Measurements from ENCODE around the gene DNMBP.
A peak's percentile ranks its signal among the peaks of the same experiment; 100 is the strongest.

DNMBP gene

DNA sequence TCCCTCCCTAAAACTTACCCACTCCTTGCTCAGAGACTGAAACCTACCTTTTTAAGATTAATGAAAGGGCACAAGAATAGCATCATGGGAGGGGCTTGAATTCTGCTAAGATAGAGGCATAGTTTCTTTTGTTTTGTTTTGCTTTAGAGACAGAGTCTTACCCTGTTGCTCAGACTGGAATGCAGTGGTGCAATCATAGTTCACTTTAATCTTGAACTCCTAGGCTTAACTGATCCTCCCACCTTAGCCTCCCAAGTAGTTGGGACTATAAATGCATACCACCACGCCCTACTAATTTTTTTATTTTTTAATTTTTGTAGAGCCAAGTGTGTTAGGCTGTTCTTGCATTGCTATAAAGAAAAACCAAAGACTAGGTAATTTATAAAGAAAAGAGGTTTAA is 17.7 kb upstream of the DNMBP start:
- H3K4ac ChIP-seq (ENCODE audit: low read depth in 1 of 2, low read length in 2 of 2): no peak overlapping the region
- H2AFZ ChIP-seq (ENCODE audit: low read depth, low read length): no peak overlapping the region
- H2BK120ac ChIP-seq (ENCODE audit: low read depth, low read length): no peak overlapping the region
- H3K27me3 ChIP-seq (ENCODE audit: control insufficient read depth in 1 of 2, insufficient read depth in 1 of 2, low read length in 2 of 2): no peaks in the 10 kb centered on the region
- H4K8ac ChIP-seq (ENCODE audit: low read length): no peak overlapping the region
- H3K36me3 ChIP-seq (ENCODE audit: control insufficient read depth in 1 of 2, insufficient read depth in 2 of 2, low read depth in 1 of 2, low read length in 2 of 2): no peaks in the 10 kb centered on the region
- peaks cover 4% of the 10 kb centered on the region for H3K4me1 ChIP-seq (ENCODE audit: control insufficient read depth, insufficient read depth, low read depth, low read length)
- H3K14ac ChIP-seq (ENCODE audit: low read length in 2 of 2): no peak overlapping the region
- no peak overlapping the region for H2AK5ac ChIP-seq (ENCODE audit: low read length, severe bottlenecking)
- H2BK15ac ChIP-seq (ENCODE audit: low read depth, poor library complexity, severe bottlenecking): no peak overlapping the region
- no CpG with 5 or more reads among the region's 1 CpG for WGBS
- no peak for DNase-seq
- H2BK12ac ChIP-seq (ENCODE audit: low read length in 2 of 2): no peak overlapping the region
- no peak overlapping the region for H3K9ac ChIP-seq (ENCODE audit: low read length)
- peaks cover 11% of the 10 kb centered on the region for H3K9me3 ChIP-seq (ENCODE audit: control insufficient read depth, low read length)
- no peak overlapping the region for H3K4me2 ChIP-seq (ENCODE audit: low read length, poor library complexity, severe bottlenecking)
- no peak overlapping the region for H3K23ac ChIP-seq (ENCODE audit: low read length in 2 of 2)
- no peak overlapping the region for H3K4me3 ChIP-seq (ENCODE audit: insufficient read depth in 1 of 2, low read depth in 1 of 2, low read length in 2 of 2)
- no peak overlapping the region for H3K27ac ChIP-seq (ENCODE audit: low read length, poor library complexity, severe bottlenecking)
- H3K79me1 ChIP-seq (replicated peaks; ENCODE audit: low read length, poor library complexity, severe bottlenecking): no peaks in the 10 kb centered on the region
- no peak overlapping the region for H2BK5ac ChIP-seq (ENCODE audit: low read depth, low read length, poor library complexity, severe bottlenecking)
- H3K18ac ChIP-seq (ENCODE audit: low read depth in 1 of 2, low read length in 2 of 2): no peak overlapping the region
- H4K91ac ChIP-seq (ENCODE audit: low read length): no peak overlapping the region

DNA sequence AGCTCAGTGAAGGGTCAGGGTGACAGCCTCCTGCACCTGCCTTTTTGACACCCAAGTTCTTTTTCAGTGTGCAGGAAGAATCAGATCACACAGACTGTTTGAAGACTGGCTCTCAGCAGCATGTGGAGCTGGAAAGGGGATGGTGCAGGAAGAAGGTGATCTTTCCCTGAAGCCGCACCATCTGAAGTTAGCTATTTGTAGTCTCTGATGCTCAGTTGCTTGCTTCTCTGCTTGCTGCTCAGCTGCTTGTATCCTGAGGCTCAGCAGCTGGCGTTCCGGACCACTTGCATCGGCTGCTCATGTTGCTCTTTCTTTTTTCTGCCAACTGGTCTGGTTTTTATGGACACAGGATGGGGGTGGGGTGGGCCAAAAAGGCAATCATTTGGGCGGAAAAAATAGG is 15.8 kb upstream of the DNMBP start:
- Histone ChIP-seq H3K36me3 (ENCODE audit: control insufficient read depth in 1 of 2, insufficient read depth in 2 of 2, low read depth in 1 of 2, low read length in 2 of 2) (no peaks in the 10 kb centered on the region), H3K27me3 (ENCODE audit: control insufficient read depth in 1 of 2, insufficient read depth in 1 of 2, low read length in 2 of 2) (no peaks in the 10 kb centered on the region), H2BK5ac (ENCODE audit: low read depth, low read length, poor library complexity, severe bottlenecking) (no peak overlapping the region), H2AFZ (ENCODE audit: low read depth, low read length) (no peak overlapping the region), H3K4me3 (ENCODE audit: insufficient read depth in 1 of 2, low read depth in 1 of 2, low read length in 2 of 2) (no peak overlapping the region), H3K4ac (ENCODE audit: low read depth in 1 of 2, low read length in 2 of 2) (no peak overlapping the region), H3K27ac (ENCODE audit: low read length, poor library complexity, severe bottlenecking) (peak overlapping the region; percentile 40), H4K91ac (ENCODE audit: low read length) (no peak overlapping the region), H2BK15ac (ENCODE audit: low read depth, poor library complexity, severe bottlenecking) (no peak overlapping the region), H2AK5ac (ENCODE audit: low read length, severe bottlenecking) (no peak overlapping the region), H3K4me1 (ENCODE audit: control insufficient read depth, insufficient read depth, low read depth, low read length) (peaks cover 8% of the 10 kb centered on the region), H4K8ac (ENCODE audit: low read length) (no peak overlapping the region), H2BK120ac (ENCODE audit: low read depth, low read length) (no peak overlapping the region), H3K4me2 (ENCODE audit: low read length, poor library complexity, severe bottlenecking) (no peak overlapping the region), H3K14ac (ENCODE audit: low read length in 2 of 2) (no peak overlapping the region), H3K18ac (ENCODE audit: low read depth in 1 of 2, low read length in 2 of 2) (no peak overlapping the region), H3K23ac (ENCODE audit: low read length in 2 of 2) (no peak overlapping the region), H3K79me1 (replicated peaks; ENCODE audit: low read length, poor library complexity, severe bottlenecking) (no peaks in the 10 kb centered on the region), H3K9me3 (ENCODE audit: control insufficient read depth, low read length) (peaks cover 11% of the 10 kb centered on the region), H3K9ac (ENCODE audit: low read length) (no peak overlapping the region), H2BK12ac (ENCODE audit: low read length in 2 of 2) (no peak overlapping the region)
- DNase-seq: no peak
- 92% methylated on average over 5 of the region's 5 CpGs for WGBS

DNA sequence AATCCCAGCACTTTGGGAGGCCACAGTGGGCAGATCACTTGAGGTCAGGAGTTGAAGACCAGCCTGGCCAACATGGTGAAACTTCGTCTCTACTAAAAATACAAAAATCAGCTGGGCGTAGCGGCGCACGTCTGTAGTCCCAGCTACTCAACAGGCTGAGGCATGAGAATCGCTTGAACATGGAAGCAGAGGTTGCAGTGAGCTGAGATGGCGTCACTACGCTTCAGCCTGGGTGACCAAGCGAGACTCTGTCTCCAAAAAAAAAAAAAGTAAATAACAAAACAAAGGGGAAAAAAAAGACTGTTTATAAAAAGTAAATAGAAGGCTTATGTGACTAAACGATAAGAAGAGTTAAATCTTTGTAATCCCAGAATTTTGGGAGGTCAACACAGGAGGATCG is 15.0 kb upstream of the DNMBP start:
- H2BK120ac ChIP-seq (ENCODE audit: low read depth, low read length): no peak overlapping the region
- no peak overlapping the region for H2BK5ac ChIP-seq (ENCODE audit: low read depth, low read length, poor library complexity, severe bottlenecking)
- H3K27ac ChIP-seq (ENCODE audit: low read length, poor library complexity, severe bottlenecking): no peak overlapping the region
- H3K4me2 ChIP-seq (ENCODE audit: low read length, poor library complexity, severe bottlenecking): no peak overlapping the region
- H3K9ac ChIP-seq (ENCODE audit: low read length): no peak overlapping the region
- no peak overlapping the region for H3K18ac ChIP-seq (ENCODE audit: low read depth in 1 of 2, low read length in 2 of 2)
- peaks cover 12% of the 10 kb centered on the region for H3K4me1 ChIP-seq (ENCODE audit: control insufficient read depth, insufficient read depth, low read depth, low read length)
- H2BK15ac ChIP-seq (ENCODE audit: low read depth, poor library complexity, severe bottlenecking): no peak overlapping the region
- no peak overlapping the region for H3K4me3 ChIP-seq (ENCODE audit: insufficient read depth in 1 of 2, low read depth in 1 of 2, low read length in 2 of 2)
- no peaks in the 10 kb centered on the region for H3K79me1 ChIP-seq (replicated peaks; ENCODE audit: low read length, poor library complexity, severe bottlenecking)
- H3K9me3 ChIP-seq (ENCODE audit: control insufficient read depth, low read length): peaks cover 11% of the 10 kb centered on the region
- no peak overlapping the region for H2AK5ac ChIP-seq (ENCODE audit: low read length, severe bottlenecking)
- H4K8ac ChIP-seq (ENCODE audit: low read length): no peak overlapping the region
- no peaks in the 10 kb centered on the region for H3K27me3 ChIP-seq (ENCODE audit: control insufficient read depth in 1 of 2, insufficient read depth in 1 of 2, low read length in 2 of 2)
- H4K91ac ChIP-seq (ENCODE audit: low read length): no peak overlapping the region
- H2BK12ac ChIP-seq (ENCODE audit: low read length in 2 of 2): no peak overlapping the region
- H3K23ac ChIP-seq (ENCODE audit: low read length in 2 of 2): no peak overlapping the region
- no peaks in the 10 kb centered on the region for H3K36me3 ChIP-seq (ENCODE audit: control insufficient read depth in 1 of 2, insufficient read depth in 2 of 2, low read depth in 1 of 2, low read length in 2 of 2)
- H3K14ac ChIP-seq (ENCODE audit: low read length in 2 of 2): no peak overlapping the region
- no peak for DNase-seq
- no peak overlapping the region for H3K4ac ChIP-seq (ENCODE audit: low read depth in 1 of 2, low read length in 2 of 2)
- no peak overlapping the region for H2AFZ ChIP-seq (ENCODE audit: low read depth, low read length)
- WGBS: 94% methylated on average over 9 of the region's 11 CpGs

DNA sequence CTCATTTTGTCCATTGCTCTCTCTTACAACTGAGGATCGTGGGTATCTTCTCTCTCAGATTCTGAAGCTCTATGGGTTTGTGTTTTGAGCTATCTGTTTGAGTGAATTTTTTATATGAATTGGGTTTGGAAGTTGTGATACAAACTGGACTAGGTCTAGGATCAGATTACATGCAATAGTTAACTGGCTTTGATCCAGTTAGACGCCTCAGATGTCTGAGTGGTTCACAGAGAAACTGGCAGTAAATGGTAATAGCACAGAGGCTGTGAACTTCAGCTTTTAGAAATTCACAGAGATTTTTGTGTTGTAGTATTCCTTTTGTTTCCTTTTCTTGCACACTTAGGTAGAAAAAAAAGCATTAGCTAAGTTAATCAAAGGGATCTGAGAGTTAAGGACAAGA is 12.7 kb upstream of the DNMBP start:
- Histone ChIP-seq H2BK5ac (ENCODE audit: low read depth, low read length, poor library complexity, severe bottlenecking) (no peak overlapping the region), H3K14ac (ENCODE audit: low read length in 2 of 2) (no peak overlapping the region), H3K9me3 (ENCODE audit: control insufficient read depth, low read length) (no peaks in the 10 kb centered on the region), H3K18ac (ENCODE audit: low read depth in 1 of 2, low read length in 2 of 2) (no peak overlapping the region), H3K4me3 (ENCODE audit: insufficient read depth in 1 of 2, low read depth in 1 of 2, low read length in 2 of 2) (no peak overlapping the region), H3K79me1 (replicated peaks; ENCODE audit: low read length, poor library complexity, severe bottlenecking) (no peaks in the 10 kb centered on the region), H3K27ac (ENCODE audit: low read length, poor library complexity, severe bottlenecking) (no peak overlapping the region), H3K4me2 (ENCODE audit: low read length, poor library complexity, severe bottlenecking) (no peak overlapping the region), H2BK120ac (ENCODE audit: low read depth, low read length) (no peak overlapping the region), H3K4ac (ENCODE audit: low read depth in 1 of 2, low read length in 2 of 2) (no peak overlapping the region), H3K36me3 (ENCODE audit: control insufficient read depth in 1 of 2, insufficient read depth in 2 of 2, low read depth in 1 of 2, low read length in 2 of 2) (no peaks in the 10 kb centered on the region), H2AK5ac (ENCODE audit: low read length, severe bottlenecking) (no peak overlapping the region), H3K23ac (ENCODE audit: low read length in 2 of 2) (no peak overlapping the region), H3K27me3 (ENCODE audit: control insufficient read depth in 1 of 2, insufficient read depth in 1 of 2, low read length in 2 of 2) (no peaks in the 10 kb centered on the region), H3K4me1 (ENCODE audit: control insufficient read depth, insufficient read depth, low read depth, low read length) (peaks cover 13% of the 10 kb centered on the region), H2BK15ac (ENCODE audit: low read depth, poor library complexity, severe bottlenecking) (no peak overlapping the region), H4K91ac (ENCODE audit: low read length) (no peak overlapping the region), H2BK12ac (ENCODE audit: low read length in 2 of 2) (no peak overlapping the region), H4K8ac (ENCODE audit: low read length) (no peak overlapping the region), H3K9ac (ENCODE audit: low read length) (no peak overlapping the region), H2AFZ (ENCODE audit: low read depth, low read length) (no peak overlapping the region)
- WGBS: 86% methylated on average over 2 of the region's 2 CpGs
- DNase-seq: no peak

Measured in mesenchymal stem cell (in vitro differentiated cells and primary cell).